Measurements from ENCODE around the gene BCKDHB. TPM values are rescaled to one million over a fixed set of nuclear protein-coding genes. Genes with fewer than 3 reads are reported as not detected.

Gene BCKDHB
- total RNA-seq, 4 donors from 2014 or later: 10.9 to 32.9 (median 29.7) TPM

- TF ChIP-seq CTCF (IDR thresholded peaks at IDR 0.05): no peak
- no peak for TF ChIP-seq EP300 (IDR thresholded peaks at IDR 0.05; ENCODE audit: low read depth)
- TF ChIP-seq POLR2A (IDR thresholded peaks at IDR 0.05): no peak
- no peak for TF ChIP-seq POLR2AphosphoS5 (IDR thresholded peaks at IDR 0.05)
- no peaks in the 10 kb centered on the region for H3K9me3 ChIP-seq
- H3K27me3 ChIP-seq: no peaks in the 10 kb centered on the region
- intact Hi-C loops (cut with DNase I; ENCODE audit: low total_unique reads) (no loop called here), in situ Hi-C loops (cut with MboI; ENCODE audit: low pct_ligation_motif_present in 1 of 4, low pct_unique_long_range_greater_than_20kb in 1 of 4, low sequenced_read_pairs in 3 of 4) (no loop called here)
- H3K4me3 ChIP-seq: no peak overlapping the region
- H3K36me3 ChIP-seq: no peaks in the 10 kb centered on the region
- H3K27ac ChIP-seq: no peak overlapping the region
- peaks cover 0 to 11% (median 2%) of the 10 kb centered on the region in 4 donors for H3K4me1 ChIP-seq
- WGBS, 2 donors (ENCODE audit: low coverage in 1 of 2): 52 to 53% methylated on average over 3 of the region's 3 CpGs
- no peak for DNase-seq
Observed at GRCh38 chr6:80333342-80333741, 226.9 kb downstream of the BCKDHB start.

GRCh38 chr6:80335121-80335531 is 228.7 kb downstream of the BCKDHB start:
- Histone ChIP-seq H3K27ac (no peak overlapping the region), H3K4me3 (no peak overlapping the region), H3K27me3 (no peaks in the 10 kb centered on the region), H3K4me1 (peaks cover 0 to 16% (median 4%) of the 10 kb centered on the region in 4 donors), H3K9me3 (no peaks in the 10 kb centered on the region), H3K36me3 (no peaks in the 10 kb centered on the region)
- WGBS, 2 donors (ENCODE audit: low coverage in 1 of 2): 65 to 82% methylated on average over 6 of the region's 6 CpGs
- intact Hi-C loops (cut with DNase I; ENCODE audit: low total_unique reads) (no loop called here), in situ Hi-C loops (cut with MboI; ENCODE audit: low pct_ligation_motif_present in 1 of 4, low pct_unique_long_range_greater_than_20kb in 1 of 4, low sequenced_read_pairs in 3 of 4) (no loop called here)
- TF ChIP-seq POLR2AphosphoS5 (IDR thresholded peaks at IDR 0.05): no peak
- no peak for TF ChIP-seq POLR2A (IDR thresholded peaks at IDR 0.05)
- TF ChIP-seq EP300 (IDR thresholded peaks at IDR 0.05; ENCODE audit: low read depth): no peak
- TF ChIP-seq CTCF (IDR thresholded peaks at IDR 0.05): no peak
- no peak for DNase-seq

- Histone ChIP-seq H3K27ac (no peak overlapping the region), H3K27me3 (no peaks in the 10 kb centered on the region), H3K9me3 (no peaks in the 10 kb centered on the region), H3K4me3 (no peak overlapping the region), H3K4me1 (peaks cover 0 to 19% (median 4%) of the 10 kb centered on the region in 4 donors), H3K36me3 (no peaks in the 10 kb centered on the region)
- in situ Hi-C loops (cut with MboI; ENCODE audit: low pct_ligation_motif_present in 1 of 4, low pct_unique_long_range_greater_than_20kb in 1 of 4, low sequenced_read_pairs in 3 of 4) (no loop called here), intact Hi-C loops (cut with DNase I; ENCODE audit: low total_unique reads) (no loop called here)
- WGBS, 2 donors (ENCODE audit: low coverage in 1 of 2): 73 to 92% methylated on average over 2 of the region's 2 CpGs
- no peak for DNase-seq
- TF ChIP-seq EP300 (IDR thresholded peaks at IDR 0.05; ENCODE audit: low read depth) (no peak), POLR2AphosphoS5 (IDR thresholded peaks at IDR 0.05) (no peak), POLR2A (IDR thresholded peaks at IDR 0.05) (no peak), CTCF (IDR thresholded peaks at IDR 0.05) (no peak)
Observed at GRCh38 chr6:80336911-80337310, 230.4 kb downstream of the BCKDHB start.

DNA sequence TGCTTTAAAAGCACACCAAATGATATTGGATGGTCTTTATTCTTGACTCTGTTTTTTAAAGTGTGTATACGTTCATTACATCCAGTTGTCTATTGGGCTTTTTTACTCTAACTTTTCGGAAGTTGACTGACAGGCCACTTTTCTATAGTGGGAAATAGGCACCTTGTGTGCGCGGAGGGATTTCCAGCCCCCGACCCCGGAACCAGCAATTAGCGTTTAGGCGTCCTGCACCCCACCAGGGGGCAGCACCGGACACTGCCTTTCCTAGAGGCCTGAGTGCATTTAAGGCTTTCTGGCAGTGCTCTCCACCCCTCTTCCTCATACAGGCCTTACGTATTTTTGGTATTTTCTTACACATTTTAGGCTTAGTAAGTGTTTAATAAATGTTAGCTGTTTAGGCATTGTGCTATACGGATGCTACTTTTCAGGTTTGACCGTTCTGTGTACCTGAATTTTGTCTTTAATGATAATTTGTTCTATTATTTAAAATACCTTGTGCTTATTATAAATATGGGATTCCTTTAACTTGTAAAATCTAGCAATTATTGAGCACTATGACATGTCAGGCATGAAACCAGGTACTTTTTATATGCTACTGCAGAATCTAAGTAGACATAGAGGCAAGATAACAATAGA is 231.8 kb downstream of the BCKDHB start:
- in situ Hi-C loops (cut with MboI; ENCODE audit: low pct_ligation_motif_present in 1 of 4, low pct_unique_long_range_greater_than_20kb in 1 of 4, low sequenced_read_pairs in 3 of 4): no loop called here
- no peak overlapping the region for H3K27ac ChIP-seq
- 55 to 63% methylated on average over 5 to 12 of the region's 12 CpGs for whole genome bisulfite sequencing, 2 donors (ENCODE audit: low coverage in 1 of 2)
- H3K4me3 ChIP-seq: no peak overlapping the region
- H3K9me3 ChIP-seq: no peaks in the 10 kb centered on the region
- peaks cover 0 to 19% (median 4%) of the 10 kb centered on the region in 4 donors for H3K4me1 ChIP-seq
- TF ChIP-seq CTCF (IDR thresholded peaks at IDR 0.05) (peak; percentile 55 to 69 (median 61)), POLR2A (IDR thresholded peaks at IDR 0.05) (no peak)
- no peaks in the 10 kb centered on the region for H3K36me3 ChIP-seq
- intact Hi-C loops (cut with DNase I; ENCODE audit: low total_unique reads): no loop called here
- H3K27me3 ChIP-seq: no peaks in the 10 kb centered on the region
- DNase-seq: peak; percentile 54
